ENCODE results near the gene ADAMTS2.

DNA sequence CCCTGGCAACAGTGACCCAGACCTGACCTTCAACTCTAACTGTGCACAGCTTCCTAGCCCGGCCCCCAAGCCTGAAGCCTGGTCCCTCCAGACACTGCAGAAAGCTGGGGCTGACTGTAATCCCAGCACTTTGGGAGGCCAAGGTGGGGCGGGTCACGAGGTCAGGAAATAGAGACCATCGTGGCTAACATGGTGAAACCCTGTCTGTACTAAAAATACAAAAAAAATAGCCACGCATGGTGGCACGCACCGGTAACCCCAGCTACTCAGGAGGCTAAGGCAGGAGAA is 35.9 kb downstream of the ADAMTS2 start:
- TF ChIP-seq CTCF (IDR thresholded peaks at IDR 0.05; ENCODE audit: insufficient read depth, low read length, poor library complexity, severe bottlenecking) (no peak), EZH2phosphoT487 (conservative IDR thresholded peaks at IDR 0.05; ENCODE audit: low read length) (no peak)
